ENCODE data around the gene CHMP4A.

GRCh38 chr14:24254630-24255392, 41.5 kb upstream of the CHMP4A start:
- TF ChIP-seq, protein P1, sequence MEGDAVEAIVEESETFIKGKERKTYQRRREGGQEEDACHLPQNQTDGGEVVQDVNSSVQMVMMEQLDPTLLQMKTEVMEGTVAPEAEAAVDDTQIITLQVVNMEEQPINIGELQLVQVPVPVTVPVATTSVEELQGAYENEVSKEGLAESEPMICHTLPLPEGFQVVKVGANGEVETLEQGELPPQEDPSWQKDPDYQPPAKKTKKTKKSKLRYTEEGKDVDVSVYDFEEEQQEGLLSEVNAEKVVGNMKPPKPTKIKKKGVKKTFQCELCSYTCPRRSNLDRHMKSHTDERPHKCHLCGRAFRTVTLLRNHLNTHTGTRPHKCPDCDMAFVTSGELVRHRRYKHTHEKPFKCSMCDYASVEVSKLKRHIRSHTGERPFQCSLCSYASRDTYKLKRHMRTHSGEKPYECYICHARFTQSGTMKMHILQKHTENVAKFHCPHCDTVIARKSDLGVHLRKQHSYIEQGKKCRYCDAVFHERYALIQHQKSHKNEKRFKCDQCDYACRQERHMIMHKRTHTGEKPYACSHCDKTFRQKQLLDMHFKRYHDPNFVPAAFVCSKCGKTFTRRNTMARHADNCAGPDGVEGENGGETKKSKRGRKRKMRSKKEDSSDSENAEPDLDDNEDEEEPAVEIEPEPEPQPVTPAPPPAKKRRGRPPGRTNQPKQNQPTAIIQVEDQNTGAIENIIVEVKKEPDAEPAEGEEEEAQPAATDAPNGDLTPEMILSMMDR (IDR thresholded peaks at IDR 0.05), result no peak
- no peak for TF ChIP-seq EZH2 (IDR thresholded peaks at IDR 0.05; ENCODE audit: borderline replicate concordance, insufficient read depth, low read depth, low read length, poor library complexity, severe bottlenecking)

Measured in B cell (primary cell).